ENCODE measurements around the gene RUNX3.

The RUNX3 gene

GRCh38 chr1:24886241-24886640 lies 43.8 kb downstream of the RUNX3 start:
- DNase-seq (ENCODE audit: low read depth), result no peak

GRCh38 chr1:24884751-24885150 lies 45.3 kb downstream of the RUNX3 start:
- DNase-seq (ENCODE audit: low read depth), result no peak

GRCh38 chr1:24881034-24881433 lies 49.0 kb downstream of the RUNX3 start:
- DNase-seq (ENCODE audit: low read depth), result no peak

GRCh38 chr1:24878775-24879742 lies 51.0 kb downstream of the RUNX3 start:
- DNase-seq (ENCODE audit: low read depth), result no peak

DNA sequence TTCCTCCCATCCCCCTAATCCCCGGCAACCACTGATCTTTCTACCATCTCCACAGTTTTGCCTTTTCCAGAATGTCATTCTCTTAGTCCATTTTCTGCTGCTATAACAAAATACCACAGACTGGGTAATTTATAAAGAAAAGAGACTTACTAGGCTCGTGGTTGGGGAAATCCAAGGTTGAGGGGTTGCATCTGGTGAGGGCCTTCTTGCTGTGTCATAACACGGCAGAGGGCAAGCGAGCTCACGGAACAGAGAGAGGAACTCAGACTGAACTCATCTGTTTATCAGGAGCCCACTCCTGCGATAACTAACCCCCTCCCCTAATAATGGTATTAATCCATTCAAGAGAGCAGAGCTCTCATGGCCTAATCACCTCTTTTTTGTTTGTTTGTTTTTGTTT lies 52.0 kb downstream of the RUNX3 start:
- no peak for DNase-seq (ENCODE audit: low read depth)

DNA sequence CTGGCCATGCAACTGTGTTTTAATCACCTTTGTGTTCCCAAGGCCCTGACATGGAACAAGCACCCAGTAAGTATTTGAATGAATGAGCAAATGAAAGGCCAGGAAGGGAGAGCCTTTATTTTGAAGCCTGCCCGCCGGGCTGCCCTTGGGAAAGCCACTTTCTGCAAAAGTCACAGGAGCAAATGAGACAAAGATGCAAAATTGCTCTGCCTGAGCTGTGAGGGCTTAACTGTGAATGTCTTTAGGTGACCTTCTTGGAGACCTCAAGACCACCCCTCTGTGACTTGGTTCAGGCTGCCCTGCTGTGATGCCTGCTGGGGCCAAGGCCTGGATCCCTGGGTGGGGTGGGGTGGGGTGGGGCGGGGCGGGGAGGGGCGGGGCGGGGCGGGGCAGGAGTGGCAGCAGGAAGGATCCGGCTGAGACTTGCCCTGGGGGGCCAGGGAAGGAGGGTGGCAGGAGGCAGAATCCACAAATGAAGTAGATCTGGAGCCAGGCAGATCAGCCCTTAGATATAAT lies 54.0 kb downstream of the RUNX3 start:
- no peak for DNase-seq (ENCODE audit: low read depth)

DNA sequence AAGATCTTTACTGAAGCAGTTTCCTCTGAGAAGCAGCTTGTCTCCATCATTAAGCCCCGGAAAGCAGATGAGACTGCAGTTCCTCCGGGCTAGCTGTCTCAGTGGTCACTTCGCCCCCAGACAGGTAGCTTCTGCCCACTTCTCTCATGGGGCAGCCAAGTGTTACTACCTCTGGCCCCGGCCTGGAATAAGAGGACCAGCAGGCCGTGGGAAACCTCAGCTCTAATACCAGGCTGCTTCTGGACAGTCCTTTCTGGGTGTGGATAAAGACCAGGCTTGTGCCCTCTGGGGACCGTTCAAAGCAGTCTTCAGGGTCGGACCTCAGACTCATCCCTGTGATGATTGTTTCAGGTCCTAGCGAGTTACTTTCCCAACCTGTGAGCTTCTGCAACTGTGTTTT lies 54.8 kb downstream of the RUNX3 start:
- no peak for DNase-seq (ENCODE audit: low read depth)

- no peak for DNase-seq (ENCODE audit: low read depth)
These were observed 55.4 kb downstream of the RUNX3 start for GRCh38 chr1:24874611-24875234.

DNA sequence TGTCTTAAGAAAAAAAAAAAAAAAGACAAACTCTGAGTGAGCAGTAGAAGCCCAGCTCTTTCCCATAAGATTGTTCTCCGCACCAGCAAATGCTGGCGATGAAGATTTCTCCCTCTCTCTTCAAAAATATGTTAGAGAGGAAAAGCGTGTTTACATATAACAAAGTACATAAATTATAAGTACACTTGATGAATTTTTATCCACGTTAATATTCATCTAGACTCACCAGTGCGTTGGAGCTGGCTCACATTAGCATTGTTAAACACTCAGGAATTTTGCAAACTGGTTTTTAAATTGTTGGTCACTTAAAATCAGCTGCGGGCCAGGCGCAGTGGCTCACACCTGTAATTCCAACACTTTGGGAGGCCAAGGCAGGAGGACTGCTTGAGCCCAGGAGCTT lies 56.0 kb downstream of the RUNX3 start:
- DNase-seq (ENCODE audit: low read depth), result no peak

GRCh38 chr1:24873148-24873547 lies 56.9 kb downstream of the RUNX3 start:
- DNase-seq (ENCODE audit: low read depth), result no peak

DNA sequence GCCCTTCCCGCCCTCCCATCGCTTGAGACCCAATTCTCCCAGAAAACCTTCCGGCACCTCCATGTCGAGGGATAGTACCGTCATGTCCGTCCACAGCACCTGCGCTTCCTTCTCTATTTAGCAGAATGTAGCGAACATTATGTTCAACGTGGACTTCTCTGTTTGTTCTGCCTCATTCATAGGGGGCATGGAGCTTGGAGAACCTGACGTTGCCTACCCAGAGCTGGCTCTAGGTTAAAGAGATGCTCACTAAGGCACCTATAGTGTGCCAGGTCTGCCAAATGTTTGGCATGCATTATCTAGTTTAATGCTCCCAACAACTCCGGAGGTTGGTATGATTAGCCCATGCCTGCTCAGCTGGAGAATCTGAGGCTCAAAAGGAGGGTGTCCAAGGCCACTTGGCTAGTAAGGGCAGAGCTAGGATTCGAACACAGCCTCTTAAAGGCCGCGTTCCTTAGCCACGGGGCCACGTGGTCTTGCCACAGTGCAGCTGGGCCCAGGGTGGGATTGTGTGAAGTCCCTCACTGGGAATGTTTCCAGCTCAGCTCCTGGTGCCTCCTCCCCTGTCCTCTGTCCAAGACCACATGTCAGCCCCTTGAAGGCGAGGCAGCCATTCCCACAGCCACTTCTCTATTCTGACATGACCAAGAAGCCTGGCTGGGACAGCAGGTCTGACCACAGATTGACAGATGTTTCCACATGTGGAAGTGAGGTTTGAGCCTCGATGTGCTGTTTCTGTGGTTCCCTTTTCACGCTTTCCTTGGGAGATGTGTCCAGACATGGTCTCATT lies 57.8 kb downstream of the RUNX3 start:
- no peak for DNase-seq (ENCODE audit: low read depth)

GRCh38 chr1:24871306-24871901 lies 58.7 kb downstream of the RUNX3 start:
- no peak for DNase-seq (ENCODE audit: low read depth)

- DNase-seq (ENCODE audit: low read depth), result no peak
These were observed 59.4 kb downstream of the RUNX3 start for GRCh38 chr1:24870551-24871195.

GRCh38 chr1:24868016-24868875 lies 61.8 kb downstream of the RUNX3 start:
- no peak for DNase-seq (ENCODE audit: low read depth)

- no peak for DNase-seq (ENCODE audit: low read depth)
These were observed 62.8 kb downstream of the RUNX3 start for GRCh38 chr1:24867084-24867870.

GRCh38 chr1:24866211-24867083 lies 63.6 kb downstream of the RUNX3 start:
- DNase-seq (ENCODE audit: low read depth), result no peak

DNA sequence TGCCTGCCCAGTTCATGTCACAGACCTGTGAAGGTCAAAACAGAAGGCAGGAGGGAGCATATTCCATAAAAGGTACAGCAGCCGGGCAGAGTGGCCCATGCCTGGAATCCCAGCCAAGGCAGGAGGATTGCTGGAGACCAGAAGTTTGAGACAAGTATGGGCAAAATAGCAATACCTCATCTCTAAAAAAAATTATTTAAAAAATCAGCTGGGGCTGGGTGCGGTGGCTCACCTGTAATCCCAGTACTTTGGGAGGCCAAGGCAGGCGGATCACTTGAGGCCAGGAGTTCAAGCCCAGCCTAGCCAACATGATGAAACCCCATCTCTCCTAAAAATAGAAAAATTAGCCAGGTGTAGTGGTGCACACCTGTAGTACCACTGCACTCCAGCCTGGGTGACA lies 64.5 kb downstream of the RUNX3 start:
- no peak for DNase-seq (ENCODE audit: low read depth)

DNA sequence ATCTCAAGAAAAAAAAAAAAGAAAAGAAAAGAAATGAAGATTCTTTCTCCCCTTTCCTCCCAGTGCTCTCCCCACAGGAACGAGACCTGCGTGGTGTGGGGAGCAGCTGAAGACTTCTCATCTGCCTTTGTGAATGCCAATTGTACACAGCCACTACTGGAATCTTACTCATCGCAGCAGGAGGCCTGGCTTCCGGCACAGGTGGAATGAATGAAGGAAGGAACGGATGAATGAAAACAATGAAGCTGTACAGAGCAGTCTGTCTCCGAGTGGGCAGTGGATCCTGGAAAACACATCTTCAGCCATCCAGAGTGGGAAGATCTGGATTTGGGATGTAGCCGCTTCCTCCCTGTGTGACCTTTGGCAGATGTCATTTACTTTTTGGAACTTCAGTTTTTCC lies 64.9 kb downstream of the RUNX3 start:
- DNase-seq (ENCODE audit: low read depth), result no peak

- no peak for DNase-seq (ENCODE audit: low read depth)
These were observed 65.7 kb downstream of the RUNX3 start for GRCh38 chr1:24864370-24864777.
